ENCODE measurements around the gene SF3B2. TPM values are rescaled to one million over a fixed set of nuclear protein-coding genes. Genes with fewer than 3 reads are reported as not detected.

The SF3B2 gene
- total and polyA plus RNA-seq, 9 of the 15 experiments (the other 6 are each of a cell fraction or from before 2014, with no cell fraction given) = 58.3 to 248 (median 157) TPM

- peak; percentile 87 for TF ChIP-seq ATF3 (IDR thresholded peaks at IDR 0.05)
- no peak for TF ChIP-seq ATF3 (CRISPR knock-in tag; conservative IDR thresholded peaks at IDR 0.05)
- no peak for TF ChIP-seq EP400 (IDR thresholded peaks at IDR 0.05)
- TF ChIP-seq ZNF655 (CRISPR knock-in tag; IDR thresholded peaks at IDR 0.05) = no peak
- no peak for TF ChIP-seq ZNF717 (CRISPR knock-in tag; IDR thresholded peaks at IDR 0.05)
- TF ChIP-seq JUN (IDR thresholded peaks at IDR 0.05; ENCODE audit: borderline replicate concordance, low read depth, low read length) = peak; percentile 87
- TF ChIP-seq JUN (CRISPR knock-in tag; IDR thresholded peaks at IDR 0.05; ENCODE audit: borderline replicate concordance) = no peak
- no peak for TF ChIP-seq ZBTB26 (CRISPR knock-in tag; IDR thresholded peaks at IDR 0.05)
- TF ChIP-seq NEUROD1 (IDR thresholded peaks at IDR 0.05; ENCODE audit: borderline replicate concordance, low read depth, low read length, partially characterized antibody) = peak; percentile 54
- TF ChIP-seq TCF3 (CRISPR knock-in tag; IDR thresholded peaks at IDR 0.05) = no peak
- no peak for TF ChIP-seq GTF2E2 (tag; IDR thresholded peaks at IDR 0.05)
- TF ChIP-seq CTBP1 (IDR thresholded peaks at IDR 0.05; ENCODE audit: borderline replicate concordance) = peak; percentile 34; the same call in 1 of the 2 replicates
- TF ChIP-seq UBTF (IDR thresholded peaks at IDR 0.05; ENCODE audit: borderline replicate concordance in 1 of 2, low read depth in 2 of 2, low read length in 2 of 2) = no peak
- TF ChIP-seq CREM (IDR thresholded peaks at IDR 0.05; ENCODE audit: low read depth) = peak; percentile 54
- no peak for TF ChIP-seq ZNF511 (CRISPR knock-in tag; IDR thresholded peaks at IDR 0.05)
- TF ChIP-seq HMG20B (CRISPR knock-in tag; IDR thresholded peaks at IDR 0.05) = no peak
- peak; percentile 47 for TF ChIP-seq GABPA (tag; conservative IDR thresholded peaks at IDR 0.05; ENCODE audit: low read depth)
- TF ChIP-seq SIN3B (IDR thresholded peaks at IDR 0.05; ENCODE audit: low read depth) = no peak
- no peak for TF ChIP-seq KAT8 (IDR thresholded peaks at IDR 0.05; ENCODE audit: low read depth)
- no peak for TF ChIP-seq HDAC6 (IDR thresholded peaks at IDR 0.05; ENCODE audit: low read depth, low read length)
Observed at GRCh38 chr11:66020618-66021357, 31.4 kb upstream of the SF3B2 start (continued).

All from K562 (cell line).